ENCODE measurements around the gene GABRB1.
"Not testable (repeated sequence)": the region's sequence is repeated elsewhere in the genome, so short reads cannot be mapped to it uniquely, and the experiment has no call there.

Gene GABRB1

DNA sequence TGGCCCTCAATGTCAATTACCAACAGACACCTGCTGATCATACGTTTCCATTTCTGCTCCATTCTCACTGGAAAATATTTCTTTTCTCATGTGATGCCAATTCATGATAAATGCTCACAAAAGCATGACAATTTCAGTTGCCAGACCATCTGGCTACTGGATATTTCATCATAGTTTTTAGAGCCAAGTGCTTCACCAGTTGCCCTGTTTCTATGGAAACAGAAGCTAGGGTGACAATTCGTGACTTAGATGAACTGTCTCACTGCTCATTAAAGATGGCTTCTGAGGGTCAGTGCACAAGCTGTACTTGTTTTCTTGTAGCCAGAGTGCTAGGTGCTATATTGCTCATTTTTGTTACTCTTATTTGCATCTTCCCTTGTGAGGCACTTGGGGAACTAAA is 247.3 kb downstream of the GABRB1 start:
- no peak for DNase-seq

DNA sequence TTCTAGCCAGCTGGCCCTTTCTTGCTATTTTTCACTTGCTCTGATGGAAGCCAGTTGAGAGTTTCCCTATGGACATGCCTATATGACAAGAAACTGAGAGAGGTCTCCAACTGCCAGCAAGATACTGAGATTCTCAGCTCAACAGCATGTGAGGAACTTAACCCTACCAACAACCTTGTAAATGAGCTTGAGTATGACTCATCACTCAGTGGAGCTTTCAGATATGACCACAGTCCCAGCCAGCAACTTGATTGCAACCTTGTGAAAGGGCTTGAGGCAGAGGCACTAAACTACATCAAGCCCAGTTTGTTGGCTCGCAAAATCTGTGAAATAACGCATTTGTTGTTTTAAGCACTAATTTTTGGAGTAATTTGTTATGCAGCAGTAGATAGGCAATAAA is 256.4 kb downstream of the GABRB1 start:
- DNase-seq, result no peak

DNA sequence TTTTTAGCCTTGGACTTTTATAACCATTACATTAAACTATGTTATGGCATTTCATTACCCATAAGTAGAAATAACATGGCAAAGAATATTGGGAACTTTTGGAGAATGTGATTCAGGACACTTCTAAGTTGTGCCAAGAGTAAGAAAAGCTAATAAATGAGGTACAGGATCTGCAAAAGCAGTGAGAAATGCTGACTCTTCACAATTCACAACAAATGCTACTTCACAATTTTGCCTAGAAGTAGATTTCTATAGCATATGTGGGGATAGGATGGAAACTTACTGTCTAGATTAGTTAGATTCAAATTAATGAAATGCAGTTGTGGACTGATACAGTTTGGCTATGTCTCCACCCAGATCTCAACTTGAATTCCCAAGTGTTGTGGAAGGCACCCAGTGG is 258.4 kb downstream of the GABRB1 start:
- no peak for DNase-seq

DNA sequence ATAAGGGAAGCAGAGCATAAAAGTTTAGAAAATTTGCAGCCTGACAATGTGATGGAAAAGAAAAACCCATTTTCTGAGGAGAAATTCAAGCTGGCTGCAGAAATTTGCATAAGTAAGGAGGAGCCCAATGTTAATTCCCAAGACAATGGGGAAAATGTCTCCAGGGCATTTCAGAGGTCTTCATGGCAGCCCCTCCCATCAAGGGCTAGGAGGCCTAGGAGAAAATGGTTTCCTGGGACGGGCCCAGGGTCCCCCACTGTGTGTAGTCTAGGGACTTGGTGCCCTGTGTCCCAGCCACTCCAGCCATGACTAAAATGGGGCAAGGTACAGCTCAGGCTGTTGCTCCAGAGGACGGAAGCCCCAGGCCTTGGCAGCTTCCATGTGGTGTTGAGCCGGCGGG is 259.5 kb downstream of the GABRB1 start:
- DNase-seq, result not testable (repeated sequence)

DNA sequence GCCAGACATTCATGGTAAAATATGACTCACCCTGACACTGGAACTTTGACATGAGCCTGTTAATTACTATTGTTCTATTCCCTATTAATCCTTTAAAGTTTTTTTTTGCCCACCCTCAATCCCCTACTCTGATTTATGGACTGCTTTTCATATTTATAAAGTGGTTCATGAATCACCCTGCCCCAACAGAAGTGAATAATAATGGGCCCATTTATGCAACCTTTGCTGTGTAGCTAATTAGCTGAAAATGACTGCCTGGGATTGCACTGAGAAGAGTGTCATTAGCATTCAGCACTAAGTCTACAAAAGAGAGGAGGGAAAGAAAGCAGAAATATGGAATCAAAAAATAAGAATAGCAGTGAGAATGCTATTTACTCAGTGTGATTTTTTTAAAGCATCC is 277.8 kb downstream of the GABRB1 start:
- no peak for DNase-seq

DNA sequence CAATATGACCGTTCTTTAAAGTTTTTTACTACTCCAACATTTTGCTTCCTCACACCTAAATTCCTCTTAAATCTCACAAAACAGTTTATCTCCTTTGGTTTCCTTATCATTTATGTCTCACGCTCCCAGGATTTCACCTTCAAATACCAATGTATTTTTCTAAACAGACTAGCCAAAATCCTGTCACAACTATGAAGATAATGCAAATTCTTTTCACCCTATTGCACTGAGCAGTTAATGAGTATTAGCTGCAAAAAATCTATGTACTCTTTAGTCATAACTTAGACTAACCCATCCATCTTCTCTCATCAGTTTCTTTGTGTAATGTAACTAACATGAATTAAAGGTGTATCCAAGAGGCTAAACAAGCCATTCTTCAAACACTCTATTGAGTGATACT is 280.8 kb downstream of the GABRB1 start:
- no peak for DNase-seq

DNA sequence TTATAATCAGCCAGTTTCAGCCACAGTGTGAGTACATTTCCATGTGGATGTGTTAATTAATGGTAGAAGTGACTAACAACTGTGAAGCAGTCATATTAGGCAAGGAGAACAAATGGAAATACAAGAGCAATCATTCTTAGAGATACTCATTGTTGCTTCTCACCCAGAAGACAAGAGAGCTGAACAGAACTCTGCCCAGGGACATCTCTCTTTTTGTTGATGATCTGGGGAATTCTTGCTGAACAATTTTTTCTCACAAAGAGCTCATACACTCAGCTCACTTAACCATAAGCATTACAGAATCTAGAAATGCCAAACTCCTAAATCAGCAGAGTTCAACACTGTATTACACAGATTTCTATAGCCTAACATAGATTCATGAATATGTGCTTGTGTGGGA is 282.0 kb downstream of the GABRB1 start:
- DNase-seq, result no peak

DNA sequence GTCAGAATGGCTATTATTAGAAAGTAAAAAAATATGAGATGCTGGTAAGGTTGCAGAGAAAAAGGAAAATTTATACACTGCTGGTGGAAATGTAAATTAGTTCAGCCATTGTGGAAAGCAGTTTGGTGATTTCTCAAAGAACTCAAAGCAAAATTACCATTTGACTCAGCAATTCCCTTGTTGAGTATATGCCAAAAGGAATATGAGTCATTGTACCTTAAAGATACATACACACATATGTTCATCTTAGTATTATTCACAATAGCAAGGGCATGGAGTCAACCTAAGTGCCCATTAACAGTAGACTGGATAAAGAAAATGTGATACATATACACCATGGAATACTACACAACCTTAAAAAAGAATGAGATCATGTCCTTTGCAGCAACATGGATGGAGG is 284.0 kb downstream of the GABRB1 start:
- DNase-seq, result no peak

DNA sequence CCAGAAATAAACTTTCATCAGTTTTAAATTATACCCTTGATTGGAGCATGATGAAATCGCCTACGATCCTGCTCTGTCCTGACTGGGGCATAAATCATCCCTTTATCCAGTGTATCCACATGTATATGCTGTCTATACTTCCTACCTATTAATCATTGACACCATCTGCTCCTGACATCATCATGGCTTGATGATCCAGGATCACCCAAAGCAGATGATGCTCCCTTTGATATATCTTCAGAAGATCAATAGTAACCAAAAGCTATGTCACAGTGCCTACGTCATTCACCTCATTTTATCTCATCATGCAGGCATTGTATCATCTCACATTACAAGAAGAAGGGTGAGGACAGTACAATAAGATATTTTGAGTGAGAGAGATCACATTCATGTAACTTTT is 294.7 kb downstream of the GABRB1 start:
- DNase-seq, result no peak

DNA sequence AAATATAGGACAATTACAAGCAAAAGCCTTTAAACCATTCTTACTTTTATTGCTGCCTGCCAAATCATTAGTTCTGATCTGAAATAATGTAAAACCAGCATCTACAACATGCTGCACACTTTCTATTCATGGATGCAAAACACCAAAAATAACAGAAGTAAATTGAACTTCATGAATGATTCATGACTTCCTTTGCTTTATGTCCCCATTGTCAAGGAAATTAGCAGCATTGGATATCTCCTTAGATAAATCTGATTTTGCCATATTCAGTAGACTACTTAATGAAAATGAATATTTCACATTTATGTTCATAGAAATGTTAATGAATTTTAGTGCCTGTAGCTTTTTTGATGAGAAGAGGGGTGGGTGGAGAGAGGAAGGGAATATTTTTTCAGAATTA is 299.5 kb downstream of the GABRB1 start:
- DNase-seq, result peak in 1 of 51 donors; percentile 10

DNA sequence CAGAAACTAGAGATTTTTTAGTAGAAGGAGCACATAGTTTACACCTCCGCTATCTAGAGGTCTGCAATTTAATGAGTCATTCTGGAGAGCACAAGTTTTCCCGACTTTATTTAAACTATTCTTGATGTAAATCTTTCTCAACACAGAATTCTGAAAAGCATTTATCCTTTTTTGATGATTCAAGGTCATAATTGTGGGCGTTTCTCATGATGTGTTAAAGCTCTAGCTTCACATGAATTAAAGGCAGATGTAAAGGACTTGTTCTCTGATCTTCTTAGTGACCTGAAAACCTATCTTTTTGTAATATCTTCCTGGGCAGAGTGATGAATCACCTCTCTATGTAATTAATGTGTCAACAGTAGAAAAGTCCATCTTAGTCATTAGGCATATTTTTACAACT is 303.3 kb downstream of the GABRB1 start:
- DNase-seq, result no peak

DNA sequence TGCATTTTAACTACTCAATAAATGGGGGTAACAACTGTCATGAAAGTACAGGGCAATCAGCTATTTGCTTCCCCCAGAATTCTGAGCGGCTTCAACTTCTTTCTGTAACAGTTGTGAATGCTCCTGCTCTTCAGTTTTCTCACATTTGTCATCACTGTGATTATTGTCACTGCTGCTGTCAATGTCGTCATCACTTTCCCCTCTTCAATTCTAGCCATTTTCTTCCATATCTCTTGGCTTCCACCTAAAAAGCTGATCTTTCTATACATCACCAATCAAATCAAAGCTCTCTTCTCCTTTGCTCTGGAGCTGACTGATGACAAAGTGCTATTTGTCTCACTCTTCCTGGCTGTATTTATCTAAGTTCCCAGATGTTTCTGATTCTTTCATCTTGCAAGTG is 306.5 kb downstream of the GABRB1 start:
- DNase-seq, result no peak

DNA sequence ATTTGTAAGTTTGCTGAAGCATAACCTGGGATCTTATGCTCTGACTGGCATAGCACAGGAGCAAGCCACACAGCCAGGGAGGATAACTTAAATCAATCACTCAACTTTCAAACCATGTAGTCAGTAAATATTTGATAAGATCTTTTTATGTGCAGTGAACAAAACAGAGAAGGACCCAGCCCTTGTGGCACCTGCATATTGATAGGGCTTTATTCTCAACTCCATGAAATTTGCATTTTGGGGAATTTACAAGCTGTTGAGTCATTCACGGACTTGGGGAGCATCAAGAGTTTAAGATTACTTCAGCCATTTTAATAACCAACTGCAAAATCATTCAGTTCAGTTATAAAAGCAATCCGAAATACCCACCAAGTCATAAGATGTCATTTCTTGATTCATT is 309.5 kb downstream of the GABRB1 start:
- no peak for DNase-seq

DNA sequence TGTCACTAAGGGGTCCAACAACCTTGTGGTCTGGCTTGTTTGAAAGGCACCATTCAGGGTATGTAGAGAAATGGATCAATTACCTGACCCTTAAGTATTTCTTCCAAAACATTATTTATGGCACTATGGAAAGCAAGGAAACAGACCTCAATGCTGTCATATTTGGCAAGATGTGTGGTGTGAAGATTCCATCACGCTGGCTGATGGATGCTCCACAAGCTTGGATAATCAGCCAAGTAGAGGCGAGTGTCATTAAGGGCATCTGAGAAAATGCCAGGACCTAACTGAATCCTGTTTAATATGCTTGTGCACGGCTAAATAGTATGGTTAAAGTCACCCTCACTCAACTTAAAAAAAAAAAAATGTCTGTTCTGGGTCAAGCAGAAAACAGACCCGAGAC is 311.4 kb downstream of the GABRB1 start:
- DNase-seq, result no peak

DNA sequence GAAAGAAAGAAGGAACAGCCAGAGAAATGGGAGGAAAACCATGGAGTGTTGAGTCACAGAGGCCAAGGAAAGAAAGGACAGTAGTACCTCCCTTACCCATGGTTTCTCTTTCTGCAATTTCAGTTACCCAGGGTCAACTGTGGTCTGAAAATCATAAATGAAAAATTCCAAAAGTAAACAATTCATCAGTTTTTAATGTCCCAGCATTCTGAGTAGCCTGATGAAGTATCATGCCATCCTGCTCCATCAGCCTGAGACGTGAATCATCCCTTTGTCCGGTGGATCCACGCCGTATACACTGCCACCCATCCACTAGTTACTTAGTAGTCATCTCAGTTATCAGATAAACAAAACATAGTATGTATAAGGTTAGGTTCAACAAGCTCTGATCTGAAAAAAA is 318.0 kb downstream of the GABRB1 start:
- DNase-seq, result no peak

DNA sequence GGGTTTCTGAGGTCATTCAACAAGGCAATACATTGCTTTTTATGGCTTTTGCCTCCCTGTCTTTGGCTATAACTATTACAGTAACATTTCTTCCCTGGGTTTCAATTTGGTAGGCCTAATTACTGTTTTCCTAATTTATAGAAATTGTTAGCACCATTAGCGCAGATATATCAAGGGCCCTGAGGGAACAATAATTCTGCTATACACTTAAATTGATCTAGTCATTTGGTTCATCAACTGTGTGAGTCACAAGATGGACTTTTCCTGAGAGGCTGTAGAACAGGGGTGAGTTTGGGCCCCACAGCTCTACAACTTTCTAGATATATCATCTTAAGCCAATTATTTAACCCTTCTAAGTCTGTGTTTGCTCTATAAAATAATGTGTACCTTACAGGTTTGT is 324.2 kb downstream of the GABRB1 start:
- no peak for DNase-seq

DNA sequence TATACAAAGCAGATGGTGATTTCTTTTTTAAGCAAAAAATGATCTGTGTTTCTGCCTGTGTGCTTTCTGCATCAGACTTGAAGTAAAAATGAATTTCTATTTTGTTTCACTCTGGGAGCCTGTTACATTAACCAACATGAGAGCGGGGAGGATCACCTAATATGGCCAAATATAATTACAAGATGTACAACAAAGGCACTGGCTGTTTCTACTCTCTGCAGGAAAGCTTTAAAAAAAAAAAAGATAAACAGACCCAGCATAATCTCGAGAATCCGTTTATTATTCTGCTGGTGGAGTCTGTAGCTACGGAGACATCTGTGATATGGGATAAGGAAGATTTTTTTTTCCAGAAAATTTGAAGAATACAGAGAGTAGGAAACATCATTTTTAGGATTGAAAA is 328.5 kb downstream of the GABRB1 start:
- DNase-seq, result no peak

DNA sequence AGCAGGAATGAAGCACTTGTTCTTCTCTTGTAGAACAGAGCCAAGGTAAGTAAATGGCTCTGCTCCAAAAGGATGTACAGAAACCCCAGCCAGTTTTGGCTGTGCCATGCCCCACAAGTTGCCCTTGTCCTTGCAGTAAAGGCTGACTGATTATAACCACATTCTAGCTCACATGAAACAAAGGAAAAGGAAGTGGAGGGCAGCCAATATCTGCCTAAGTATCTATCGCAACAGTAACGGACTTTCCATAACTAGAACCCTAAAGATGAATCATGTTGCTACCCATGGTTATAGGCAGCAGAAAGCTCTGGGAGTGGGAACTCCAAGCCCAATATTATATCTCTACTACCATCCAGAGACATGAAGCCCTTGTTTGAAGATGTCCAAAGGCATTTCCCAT is 336.4 kb downstream of the GABRB1 start:
- no peak for DNase-seq

DNA sequence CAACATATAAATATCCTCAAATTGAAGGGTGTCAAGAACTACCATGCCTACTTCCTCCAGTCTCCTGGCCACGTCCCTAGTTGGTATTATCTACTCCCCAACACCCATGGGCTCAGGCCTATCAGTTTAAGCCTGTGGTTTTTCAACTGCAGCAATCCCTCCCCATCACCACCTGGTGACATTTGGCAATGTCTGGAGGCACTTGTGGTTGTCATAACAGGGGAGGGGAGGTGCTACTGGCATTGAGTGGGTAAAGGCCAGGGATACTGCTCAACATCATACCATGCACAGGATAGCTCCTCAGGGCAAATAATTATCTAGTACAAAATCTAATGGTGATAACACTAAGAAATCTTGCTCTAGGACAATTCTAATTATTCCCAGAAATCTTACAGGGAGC is 336.8 kb downstream of the GABRB1 start:
- no peak for DNase-seq

DNA sequence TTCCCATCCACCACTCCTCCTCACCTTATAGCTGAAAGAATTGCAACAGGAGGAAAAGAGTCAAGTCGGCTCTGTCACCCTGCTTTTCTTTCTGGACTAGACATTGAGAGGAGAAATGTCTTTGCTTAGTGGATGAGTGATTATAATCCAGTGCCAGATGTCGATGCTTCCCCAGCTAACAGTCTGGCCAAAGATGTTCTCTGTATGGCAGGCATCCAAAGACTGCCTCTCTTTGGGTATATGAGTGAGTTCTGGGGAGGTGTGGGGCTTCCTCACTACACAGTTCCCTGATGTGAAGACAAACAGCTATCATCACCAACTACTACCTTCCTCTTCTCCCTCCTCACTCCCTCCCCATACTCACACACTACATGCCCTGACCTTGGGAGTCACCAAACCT is 341.2 kb downstream of the GABRB1 start:
- DNase-seq, result no peak

DNA sequence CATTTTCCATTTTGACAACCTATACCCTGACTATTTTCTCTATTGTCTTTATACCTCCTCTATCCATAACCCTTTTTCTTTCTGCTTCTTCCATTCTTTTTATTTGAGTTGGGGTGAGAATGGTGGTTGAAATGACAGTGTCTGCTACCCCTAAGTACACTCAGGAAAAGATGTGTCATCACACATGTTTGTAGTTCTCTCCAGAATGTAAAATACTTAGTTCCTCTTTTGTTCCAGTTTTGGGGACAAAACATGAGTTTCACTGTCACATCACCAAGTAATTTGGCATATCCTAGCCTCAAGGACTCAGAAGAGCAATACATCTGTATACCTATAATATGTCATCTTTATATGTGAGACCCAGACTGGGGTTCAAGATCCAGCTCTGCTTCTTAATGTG is 341.8 kb downstream of the GABRB1 start:
- no peak for DNase-seq

DNA sequence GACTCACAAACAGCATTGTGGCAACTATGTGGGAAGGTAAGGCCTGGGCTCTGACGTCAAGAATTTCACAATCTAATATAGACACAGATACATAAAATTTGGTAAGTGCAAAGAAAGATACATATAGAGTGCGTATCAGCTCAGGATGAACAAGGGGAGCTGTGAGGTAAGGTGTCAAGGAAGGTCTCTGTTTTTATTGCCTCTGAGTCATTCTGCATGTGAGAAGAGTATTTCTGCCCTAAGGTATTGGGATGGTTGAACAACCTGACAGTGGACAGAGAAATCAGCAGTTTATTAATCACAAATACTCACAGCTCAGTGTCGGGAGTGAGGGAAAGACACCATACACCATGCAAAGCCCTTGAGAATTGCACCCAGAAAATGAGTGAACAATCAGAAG is 342.3 kb downstream of the GABRB1 start:
- no peak for DNase-seq

DNA sequence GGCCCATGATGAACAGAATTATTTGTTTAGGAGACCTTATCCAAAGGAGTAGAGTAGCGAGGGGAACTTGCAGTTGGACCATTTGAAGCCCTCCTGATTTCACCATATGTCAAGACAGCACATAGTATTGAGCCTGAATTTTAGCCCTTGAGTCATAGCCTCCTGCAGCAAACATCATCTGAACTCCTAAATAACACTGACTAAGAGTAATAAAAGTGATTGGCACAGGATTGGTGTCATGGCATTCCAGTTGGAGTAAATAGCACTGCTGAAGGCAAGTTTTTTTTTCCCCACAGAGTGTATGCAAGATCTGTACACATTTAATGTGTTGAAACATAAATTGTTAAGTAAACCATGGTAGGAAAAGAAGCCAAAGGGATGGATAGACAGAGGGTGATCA is 343.1 kb downstream of the GABRB1 start:
- no peak for DNase-seq

DNA sequence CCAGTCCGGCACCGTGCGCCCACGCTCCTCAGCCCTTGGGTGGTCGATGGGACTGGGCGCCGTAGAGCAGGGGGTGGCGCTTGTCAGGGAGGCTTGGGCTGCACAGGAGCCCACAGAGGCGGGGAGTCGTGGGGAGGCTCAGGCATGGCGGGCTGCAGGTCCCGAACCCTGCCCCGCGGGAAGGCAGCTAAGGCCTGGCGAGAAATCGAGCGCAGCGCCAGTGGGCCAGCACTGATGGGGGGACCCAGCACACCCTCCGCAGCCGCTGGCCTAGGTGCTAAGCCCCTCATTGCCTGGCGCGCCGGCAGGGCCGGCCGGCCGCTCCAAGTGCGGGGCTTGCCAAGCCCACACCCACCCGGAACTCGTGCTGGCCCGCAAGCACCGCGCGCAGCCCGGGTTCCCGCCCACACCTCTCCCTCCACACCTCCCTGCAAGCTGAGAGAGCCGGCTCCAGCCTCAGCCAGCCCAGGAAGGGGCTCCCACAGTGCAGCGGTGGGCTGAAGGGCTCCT is 346.7 kb downstream of the GABRB1 start:
- not testable (repeated sequence) for DNase-seq

DNA sequence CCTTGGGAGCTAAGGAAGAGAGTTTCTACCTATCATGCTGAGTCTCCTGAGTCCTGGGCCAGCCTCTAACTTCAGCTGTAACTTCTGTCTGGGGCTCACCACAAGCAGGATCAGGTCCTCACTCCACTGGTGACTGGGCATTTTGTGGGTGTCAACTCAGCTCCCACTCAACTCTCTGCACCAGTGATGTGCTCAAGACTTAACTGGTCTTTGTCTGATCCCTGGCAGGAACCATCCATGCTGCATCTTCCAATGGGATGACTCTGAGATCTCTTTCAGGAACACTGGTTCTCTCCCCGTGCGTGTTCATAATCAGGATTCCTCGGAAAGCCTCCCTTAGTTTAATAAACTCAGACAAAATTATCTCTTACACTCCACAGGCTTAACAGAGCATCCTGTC is 349.8 kb downstream of the GABRB1 start:
- no peak for DNase-seq
